K562 (cell line): ENCODE data around the gene PALLD. TPM values are rescaled to one million over a fixed set of nuclear protein-coding genes. Genes with fewer than 3 reads are reported as not detected.

Source experiments
- ATAC-seq: fragments of 200-7000 bp; cut with Tn5 transposase; 3 replicates; pipeline ENCODE4 v1.9.1; 2020; ENCODE audit warnings: moderate library complexity
- BruUV-seq: library from RNA; stranded (reverse); fragments of 400-500 nt; replicated peaks from 2 replicates; lab custom pipeline; 2021; lab: Mats Ljungman, UMichigan
- CTCF ChIA-PET: fragments of 300-600 bp; formaldehyde crosslinking; extraction: SDS; loops from one replicate; lab custom pipeline; 2021; ENCODE audit warnings: low intra/inter-chr PET ratio; lab: Yijun Ruan, JAX
- POLR2A ChIA-PET: fragments of 300-600, 350-650 bp; sonication (Branson Sonifier 250); formaldehyde crosslinking; extraction: SDS; loops from one replicate; lab custom pipeline; 2021; ENCODE audit warnings: antibody characterized with exemption, inconsistent platforms; lab: Yijun Ruan, JAX
- DNase-seq, 4 experiments: peaks; one replicate each; pipeline versions ENCODE4 v3.0.0 to v3.0.0-alpha.2; 2011 to 2018; ENCODE audit warnings: low spot score in 3 of 4, mixed read lengths in 3 of 4; ENCODE audit errors: extremely low read depth in 1 of 4
- FAIRE-seq: peaks from 2 replicates; lab custom pipeline; 2011; peaks lifted over from hg19 to GRCh38; lab: Jason Lieb, UNC
- H2AFZ ChIP-seq: 2 replicates; pipeline ENCODE4 v1.6.0; 2011; ENCODE audit warnings: low read depth, low read length, control low read depth, inconsistent platforms
- H3K27ac ChIP-seq: fragments of 200-600 bp; 3 replicates; pipeline ENCODE4 v1.8.0; 2011; ENCODE audit warnings: low read depth, mild to moderate bottlenecking, control low read depth, inconsistent platforms, low read length, moderate library complexity, mixed read lengths; ENCODE audit errors: extremely low read depth
- H3K27me3 ChIP-seq, 2 experiments: fragments of 300-600 bp in 1 of 2; 2 replicates in 1 of 2; 3 replicates in 1 of 2; pipeline versions ENCODE4 v1.6.0 to v1.8.0; 2011; ENCODE audit warnings: inconsistent platforms in 2 of 2, low read length in 2 of 2, mild to moderate bottlenecking in 1 of 2, mixed read lengths in 1 of 2, moderate library complexity in 1 of 2; ENCODE audit not compliant: control insufficient read depth in 2 of 2, insufficient read depth in 2 of 2
- H3K36me3 ChIP-seq: fragments of 300-600 bp; 3 replicates; pipeline ENCODE4 v1.8.0; 2011; ENCODE audit warnings: mild to moderate bottlenecking, low read length, inconsistent platforms; ENCODE audit not compliant: control insufficient read depth, insufficient read depth
- H3K4me1 ChIP-seq, 2 experiments: fragments of 200-600 bp in 1 of 2; replicated peaks in 1 of 2; 2 replicates in 1 of 2; 3 replicates in 1 of 2; pipeline versions ENCODE4 v1.5.1 to v1.8.0; 2011; ENCODE audit warnings: inconsistent platforms in 2 of 2, low read length in 2 of 2, mild to moderate bottlenecking in 1 of 2, mixed read lengths in 1 of 2, moderate library complexity in 1 of 2; ENCODE audit not compliant: control insufficient read depth in 2 of 2, insufficient read depth in 2 of 2
- H3K4me2 ChIP-seq: 2 replicates; pipeline ENCODE4 v1.6.1; 2011; ENCODE audit warnings: low read length, control low read depth, inconsistent platforms, mixed read lengths; ENCODE audit not compliant: insufficient read depth
- H3K4me3 ChIP-seq: fragments of 200-600 bp; sonication (generic), shearing (Covaris generic); 2 replicates; pipeline ENCODE4 v1.5.1; 2016; ENCODE audit warnings: control low read depth, inconsistent platforms
- H3K79me2 ChIP-seq: fragments of 200-600 bp; 3 replicates; pipeline ENCODE4 v1.8.0; 2011; ENCODE audit warnings: low read length, inconsistent platforms; ENCODE audit not compliant: control insufficient read depth, insufficient read depth
- H3K9ac ChIP-seq, 2 experiments: 2 replicates each; pipeline versions ENCODE4 v1.6.0 to v1.6.1; 2011; ENCODE audit warnings: low read depth in 2 of 2, low read length in 2 of 2, control low read depth in 1 of 2, inconsistent platforms in 1 of 2, mild to moderate bottlenecking in 1 of 2, mixed read lengths in 1 of 2; ENCODE audit not compliant: insufficient read depth in 1 of 2
- H3K9me1 ChIP-seq: one replicate; pipeline ENCODE4 v1.6.0; 2011; ENCODE audit warnings: inconsistent platforms, mild to moderate bottlenecking, low read length, moderate library complexity; ENCODE audit not compliant: control insufficient read depth, insufficient read depth
- H3K9me3 ChIP-seq: replicated peaks from 2 replicates; pipeline ENCODE4 v1.5.1; 2011; ENCODE audit warnings: low read depth, low read length, inconsistent platforms; ENCODE audit not compliant: control insufficient read depth, insufficient read depth
- H4K20me1 ChIP-seq: replicated peaks from 2 replicates; pipeline ENCODE4 v1.6.1; 2011; ENCODE audit warnings: low read length, inconsistent platforms, mixed read lengths; ENCODE audit not compliant: control insufficient read depth, insufficient read depth
- AFF4 ChIP-seq: sonication (generic); formaldehyde crosslinking; IDR thresholded peaks from 2 replicates; pipeline ENCODE4 v1.8.0; 2023; ENCODE audit warnings: mild to moderate bottlenecking, missing genetic modification reagents
- HMBOX1 ChIP-seq: sonication (generic); IDR thresholded peaks from 2 replicates; pipeline ENCODE4 v1.6.1; 2016
- HNRNPK ChIP-seq: fragments of 200-400 bp; formaldehyde crosslinking; IDR thresholded peaks from one replicate; pipeline ENCODE4 v1.6.1; 2018; ENCODE audit warnings: mild to moderate bottlenecking, low read depth, low read length; ENCODE audit not compliant: poor library complexity, severe bottlenecking
- HOXB6 ChIP-seq: fragments of 250-450 bp; sonication (Bioruptor Pico); IDR thresholded peaks from 2 replicates; pipeline ENCODE4 v1.5.1; 2022; ENCODE audit warnings: mild to moderate bottlenecking, borderline replicate concordance
- IFI16 ChIP-seq: fragments of 250-450 bp; sonication (Bioruptor Pico); IDR thresholded peaks from 2 replicates; pipeline ENCODE4 v2.1.2; 2022; ENCODE audit warnings: mild to moderate bottlenecking, inconsistent platforms
- RFX1 ChIP-seq: fragments of 450-650 bp; IDR thresholded peaks from 2 replicates; pipeline ENCODE4 v1.6.1; 2016; ENCODE audit warnings: mild to moderate bottlenecking, moderate library complexity
- SMARCA5 ChIP-seq: fragments of 450-650 bp; IDR thresholded peaks from 2 replicates; pipeline ENCODE4 v1.6.1; 2016
- SP1 ChIP-seq: sonication (generic); formaldehyde crosslinking; IDR thresholded peaks from 2 replicates; pipeline ENCODE4 v1.8.1; 2022; ENCODE audit warnings: mild to moderate bottlenecking, missing genetic modification reagents
- TCF7 ChIP-seq: sonication (generic); IDR thresholded peaks from 2 replicates; pipeline ENCODE4 v1.6.1; 2016; ENCODE audit warnings: antibody characterized with exemption, borderline replicate concordance
- TGIF2 ChIP-seq: sonication (generic); formaldehyde crosslinking; IDR thresholded peaks from 2 replicates; pipeline ENCODE4 v1.8.1; 2022; ENCODE audit warnings: mild to moderate bottlenecking, missing genetic modification reagents, moderate library complexity
- XRCC3 ChIP-seq: fragments of 450-650 bp; IDR thresholded peaks from 2 replicates; pipeline ENCODE4 v1.6.1; 2017; ENCODE audit warnings: mild to moderate bottlenecking, moderate library complexity
- XRCC4 ChIP-seq: IDR thresholded peaks from one replicate; pipeline ENCODE4 v1.6.1; 2011; ENCODE audit not compliant: insufficient read depth, insufficient read length; ENCODE audit errors: extremely low read depth
- ZBTB1 ChIP-seq: sonication (generic); formaldehyde crosslinking; IDR thresholded peaks from 2 replicates; pipeline ENCODE4 v1.8.1; 2023; ENCODE audit warnings: missing genetic modification reagents, low read depth, mild to moderate bottlenecking, borderline replicate concordance
- ZBTB49 ChIP-seq: sonication (generic); formaldehyde crosslinking; IDR thresholded peaks from 2 replicates; pipeline ENCODE4 v1.8.0; 2022; ENCODE audit warnings: missing genetic modification reagents, mild to moderate bottlenecking, borderline replicate concordance
- ZNF561 ChIP-seq: fragments of 450-650 bp; formaldehyde crosslinking; conservative IDR thresholded peaks from 2 replicates; pipeline ENCODE4 v1.4.0; 2020; ENCODE audit warnings: mild to moderate bottlenecking, moderate library complexity
- ZNF707 ChIP-seq: fragments of 250-450 bp; sonication (Bioruptor Pico); conservative IDR thresholded peaks from 2 replicates; pipeline ENCODE4 v1.8.0; 2022; ENCODE audit warnings: inconsistent platforms, mild to moderate bottlenecking, moderate library complexity
- ZNF778 ChIP-seq: fragments of 450-650 bp; formaldehyde crosslinking; IDR thresholded peaks from 2 replicates; pipeline ENCODE4 v1.4.0; 2020; ENCODE audit warnings: mild to moderate bottlenecking, moderate library complexity
- ZNF780A ChIP-seq: fragments of 250-450 bp; sonication (Bioruptor Pico); IDR thresholded peaks from 2 replicates; pipeline ENCODE4 v1.5.0; 2021; ENCODE audit warnings: mild to moderate bottlenecking
- WGBS: fragments of 100-300 bp; shearing (Covaris generic); methylation state at CpG from one replicate; pipeline ENCODE4 v1.1.6; 2016; ENCODE audit warnings: low coverage, mixed read lengths; ENCODE audit not compliant: insufficient coverage; ENCODE audit errors: missing lambda C conversion rate; 5-methylcytosine and 5-hydroxymethylcytosine counted together
- in situ Hi-C: fragments of 300-500 bp; cut with MboI; formaldehyde crosslinking; loops from 4 replicates; pipeline ENCODE4 v1.15.0; 2018; ENCODE audit warnings: inconsistent platforms, mixed read lengths
- intact Hi-C: fragments of 100-400 bp; cut with micrococcal nuclease; formaldehyde crosslinking; loops from 2 replicates; pipeline ENCODE4 v1.14.2; 2022
- polyA plus RNA-seq, 8 experiments: library from polyadenylated mRNA; depleted of rRNA in 4 of 8; stranded (reverse) in 5 of 8; unstranded in 3 of 8; fragments of >200 nt; fragmentation: Nextera tagmentation in 2 of 8; fragmentation: Illumina TruSeq in 1 of 8; extraction: Ambion mirVana in 2 of 8; extraction: Trizol in 1 of 8; gene quantifications; 2 replicates each; pipeline versions ENCODE4 v1.2.1 to v1.2.3, GENCODE V29; 2011 to 2014; ENCODE audit warnings: inconsistent platforms in 1 of 8, missing spikeins in 1 of 8
- total RNA-seq, 7 experiments: library from RNA; depleted of rRNA in 6 of 7; stranded (reverse); fragments of >200 nt in 6 of 7; fragmentation: Illumina TruSeq in 2 of 7; extraction: Trizol in 2 of 7; gene quantifications; 2 replicates each; pipeline versions ENCODE4 v1.2.1 to v1.2.3, GENCODE V29; 2011 to 2021; ENCODE audit warnings: low replicate concordance in 1 of 7

PALLD gene
- total and polyA plus RNA-seq, 9 of the 15 experiments (the other 6 are each of a cell fraction or from before 2014, with no cell fraction given) = 0.01 to 0.35 (median 0.06) TPM; not detected in 3

- H3K36me3 ChIP-seq = no peaks in the 10 kb centered on the region
- H3K9me3 ChIP-seq = no peaks in the 10 kb centered on the region
- no peak overlapping the region for H3K4me3 ChIP-seq
- BruUV-seq = no TSS peak
- H3K27me3 ChIP-seq = 0 out of 5 replicates have a peak, but pooled peaks cover 0 to 4% of the 10 kb centered on the region in 2 experiments
- H3K4me2 ChIP-seq = no peak overlapping the region
- H3K4me1 ChIP-seq = no peaks in the 10 kb centered on the region; a peak in 1 of 5 replicates
- ChIA-PET CTCF (no interaction called here), POLR2A (no interaction called here)
- intact Hi-C loops = no loop called here
- no peak for ATAC-seq
- H4K20me1 ChIP-seq = no peaks in the 10 kb centered on the region
- 20% methylated on average over 4 of the region's 4 CpGs for WGBS
- H3K27ac ChIP-seq = no peak overlapping the region
- no peak for FAIRE-seq
- H2AFZ ChIP-seq = no peak overlapping the region
- no peak for DNase-seq
- H3K79me2 ChIP-seq = no peaks in the 10 kb centered on the region
- in situ Hi-C loops = no loop called here
- no peaks in the 10 kb centered on the region for H3K9me1 ChIP-seq
- H3K9ac ChIP-seq = no peak overlapping the region
- TF ChIP-seq SMARCA5 (no peak), RFX1 (no peak), AFF4 (CRISPR knock-in tag) (no peak), HNRNPK (no peak), IFI16 (CRISPR knock-in tag) (no peak), HOXB6 (no peak), ZNF707 (no peak), XRCC3 (no peak), HMBOX1 (no peak), ZNF778 (no peak), TGIF2 (CRISPR knock-in tag) (no peak), ZBTB1 (CRISPR knock-in tag) (no peak), SP1 (CRISPR knock-in tag) (no peak), TCF7 (no peak), ZNF561 (CRISPR knock-in tag) (no peak), ZBTB49 (CRISPR knock-in tag) (no peak), XRCC4 (no peak), ZNF780A (CRISPR knock-in tag) (no peak)
Measured at GRCh38 chr4:168679819-168680218, 183.0 kb downstream of the PALLD start.
